Uterus (tissue), 4 donors: ENCODE measurements around the gene CAMK2N1. TPM values are rescaled to one million over a fixed set of nuclear protein-coding genes. Genes with fewer than 3 reads are reported as not detected.

Experiments
- DNase-seq, 2 donors: peaks; one replicate each; pipeline ENCODE4 v3.0.0-alpha.2; 2019 to 2020
- H3K27ac ChIP-seq, 2 donors: fragments of 200-600 bp; sonication (generic); 1 replicate in 1 of 2; 2 replicates in 1 of 2; pipeline ENCODE4 v1.5.1; 2016 to 2018
- H3K27me3 ChIP-seq, 2 donors: fragments of 200-600 bp; sonication (generic); one replicate each; pipeline ENCODE4 v1.5.1; 2018 to 2019; ENCODE audit warnings: control low read depth in 1 of 2
- H3K36me3 ChIP-seq, 2 donors: fragments of 200-600 bp; sonication (generic); one replicate each; pipeline ENCODE4 v1.5.1; 2019; ENCODE audit warnings: control low read depth in 1 of 2
- H3K4me1 ChIP-seq, 2 donors: fragments of 200-600 bp; sonication (generic); one replicate each; pipeline ENCODE4 v1.5.1; 2018 to 2019; ENCODE audit warnings: control low read depth in 1 of 2
- H3K4me3 ChIP-seq, 2 donors: fragments of 200-600 bp; sonication (generic); 1 replicate in 1 of 2; 2 replicates in 1 of 2; pipeline ENCODE4 v1.5.1; 2018 to 2019; ENCODE audit warnings: mild to moderate bottlenecking in 1 of 2
- H3K9me3 ChIP-seq, 2 donors: fragments of 200-600 bp; sonication (generic); one replicate each; pipeline ENCODE4 v1.5.1; 2019; ENCODE audit warnings: control low read depth in 1 of 2
- POLR2A ChIP-seq, 2 donors: fragments of 450-650 bp; IDR thresholded peaks; one replicate each; pipeline ENCODE4 v1.6.1; 2016; ENCODE audit warnings: antibody characterized with exemption in 2 of 2, mild to moderate bottlenecking in 1 of 2, moderate library complexity in 1 of 2
- intact Hi-C: fragments of 100-400 bp; cut with DNase I; formaldehyde crosslinking; loops from one replicate; pipeline ENCODE4 v1.15.1; 2023; ENCODE audit warnings: low total_unique reads
- total RNA-seq, 4 donors: library from RNA; depleted of rRNA in 3 of 4; stranded (reverse); fragments of >200 nt in 3 of 4; gene quantifications; one replicate each; pipeline versions ENCODE4 v1.1.0 to v1.2.4, GENCODE V29; 2014 to 2023
- TF ChIP-seq, protein P1 (sequence below), 4 experiments: fragments of 200-600 bp in 2 of 4; fragments of 450-650 bp in 2 of 4; sonication (generic) in 2 of 4; IDR thresholded peaks; one replicate each; pipeline ENCODE4 v1.5.1; 2016 to 2019; ENCODE audit warnings: antibody characterized with exemption in 4 of 4, mild to moderate bottlenecking in 2 of 4, moderate library complexity in 1 of 4
- donor health status: DM: yes; HTN: yes; CAD: no.

CAMK2N1 gene
- total RNA-seq, 4 donors from 2014 or later: 12.6 to 37.3 (median 19.4) TPM

DNA sequence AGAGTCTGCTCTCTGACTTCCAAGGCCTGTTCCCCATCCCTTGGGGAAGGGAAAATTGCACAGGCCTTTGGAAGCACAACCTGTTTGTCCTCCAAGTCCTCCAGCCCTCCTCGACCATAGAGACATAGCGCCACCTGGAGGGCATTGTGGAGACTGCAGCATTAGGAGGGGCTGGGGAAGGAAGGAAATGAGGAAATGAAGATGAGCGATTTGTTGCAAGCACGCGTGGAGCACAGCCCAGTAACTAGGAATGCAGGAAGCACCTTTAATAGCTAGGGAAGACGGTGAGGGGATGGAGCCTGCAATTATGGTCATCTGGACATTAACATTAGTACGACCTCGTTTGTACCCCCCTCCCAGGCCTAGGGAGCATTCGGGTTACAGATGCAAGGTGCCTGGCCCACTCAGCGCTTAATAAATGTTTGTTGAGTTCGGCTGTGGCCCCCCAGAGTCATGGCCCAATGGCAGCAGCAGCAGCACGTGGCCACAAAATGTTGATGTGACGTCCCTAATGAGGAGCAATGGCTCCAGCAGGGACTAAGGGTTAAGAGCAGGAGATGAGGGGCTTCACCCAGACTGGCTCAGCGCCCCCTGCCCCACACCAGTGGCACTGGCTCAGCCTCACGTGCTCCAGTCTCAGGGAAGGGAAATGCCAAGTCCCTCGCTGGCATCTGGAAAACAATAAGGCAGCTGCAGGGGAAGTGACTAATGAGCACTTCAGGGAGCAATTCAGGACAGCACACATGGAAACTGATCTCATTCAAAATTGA is 8.0 kb upstream of the CAMK2N1 start:
- no peaks in the 10 kb centered on the region for H3K36me3 ChIP-seq
- intact Hi-C loops: loop anchor here (10.0 kb wide), 3 partner anchors 119 to 579 kb away; no protein-coding TSS in a partner anchor
- H3K27me3 ChIP-seq: no peaks in the 10 kb centered on the region
- H3K9me3 ChIP-seq: no peaks in the 10 kb centered on the region
- no peak for TF ChIP-seq POLR2A (IDR thresholded peaks at IDR 0.05)
- TF ChIP-seq, protein P1, sequence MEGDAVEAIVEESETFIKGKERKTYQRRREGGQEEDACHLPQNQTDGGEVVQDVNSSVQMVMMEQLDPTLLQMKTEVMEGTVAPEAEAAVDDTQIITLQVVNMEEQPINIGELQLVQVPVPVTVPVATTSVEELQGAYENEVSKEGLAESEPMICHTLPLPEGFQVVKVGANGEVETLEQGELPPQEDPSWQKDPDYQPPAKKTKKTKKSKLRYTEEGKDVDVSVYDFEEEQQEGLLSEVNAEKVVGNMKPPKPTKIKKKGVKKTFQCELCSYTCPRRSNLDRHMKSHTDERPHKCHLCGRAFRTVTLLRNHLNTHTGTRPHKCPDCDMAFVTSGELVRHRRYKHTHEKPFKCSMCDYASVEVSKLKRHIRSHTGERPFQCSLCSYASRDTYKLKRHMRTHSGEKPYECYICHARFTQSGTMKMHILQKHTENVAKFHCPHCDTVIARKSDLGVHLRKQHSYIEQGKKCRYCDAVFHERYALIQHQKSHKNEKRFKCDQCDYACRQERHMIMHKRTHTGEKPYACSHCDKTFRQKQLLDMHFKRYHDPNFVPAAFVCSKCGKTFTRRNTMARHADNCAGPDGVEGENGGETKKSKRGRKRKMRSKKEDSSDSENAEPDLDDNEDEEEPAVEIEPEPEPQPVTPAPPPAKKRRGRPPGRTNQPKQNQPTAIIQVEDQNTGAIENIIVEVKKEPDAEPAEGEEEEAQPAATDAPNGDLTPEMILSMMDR (IDR thresholded peaks at IDR 0.05): peak; percentile 94 to 98 (median 98)
- H3K4me3 ChIP-seq: no peak overlapping the region
- DNase-seq: peak; percentile 85 to 87
- H3K27ac ChIP-seq: peak overlapping the region in 1 of 2 donors; percentile 38
- H3K4me1 ChIP-seq: no peaks in the 10 kb centered on the region

DNA sequence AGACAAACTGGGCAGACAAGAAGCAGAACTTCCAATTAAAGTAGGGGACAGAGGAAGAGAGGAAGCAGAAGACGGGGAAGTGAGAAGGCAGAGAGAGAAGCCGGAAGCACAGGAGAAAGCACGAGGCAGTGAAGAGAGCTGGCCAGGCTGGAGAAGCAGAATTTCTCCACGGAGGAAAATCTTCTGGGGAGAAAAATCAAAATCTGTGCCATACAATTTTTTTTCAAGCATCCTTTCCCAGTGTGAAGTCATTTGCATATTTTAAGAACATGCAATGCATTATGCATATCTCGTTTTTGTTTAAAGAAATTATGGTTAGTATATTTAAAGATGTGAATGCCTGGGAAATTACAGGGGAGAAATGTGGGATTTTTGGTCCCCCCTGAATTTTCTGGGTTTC is 7.3 kb upstream of the CAMK2N1 start:
- Histone ChIP-seq H3K4me3 (no peak overlapping the region), H3K9me3 (no peaks in the 10 kb centered on the region), H3K27me3 (no peaks in the 10 kb centered on the region), H3K36me3 (no peaks in the 10 kb centered on the region), H3K4me1 (no peaks in the 10 kb centered on the region), H3K27ac (no peak overlapping the region)
- intact Hi-C loops: loop anchor here (10.0 kb wide), 3 partner anchors 119 to 579 kb away; no protein-coding TSS in a partner anchor
- TF ChIP-seq POLR2A (IDR thresholded peaks at IDR 0.05): no peak
- TF ChIP-seq, protein P1 (IDR thresholded peaks at IDR 0.05): no peak
- DNase-seq: no peak

DNA sequence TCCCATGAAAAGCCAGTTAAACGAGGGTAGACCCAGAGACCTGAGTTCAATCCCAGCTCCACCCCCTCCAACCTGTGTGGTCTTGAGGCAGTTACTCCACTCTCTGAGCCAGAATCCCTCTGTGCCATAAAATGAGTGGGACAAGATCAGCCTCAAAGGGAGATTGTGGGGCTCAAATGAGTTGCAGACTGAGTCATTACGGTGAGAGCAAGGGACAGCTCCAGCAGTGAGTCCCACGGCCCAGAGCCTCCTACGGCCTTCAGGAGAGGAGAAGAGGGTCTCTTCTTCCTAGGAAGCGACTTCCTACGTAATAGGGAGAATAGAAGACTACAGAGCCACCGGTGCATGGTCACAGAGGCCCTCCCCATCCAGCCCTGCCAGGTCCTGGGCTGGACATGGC is 6.7 kb upstream of the CAMK2N1 start:
- Histone ChIP-seq H3K36me3 (no peaks in the 10 kb centered on the region), H3K4me3 (no peak overlapping the region), H3K4me1 (no peaks in the 10 kb centered on the region), H3K27me3 (no peaks in the 10 kb centered on the region), H3K9me3 (no peaks in the 10 kb centered on the region), H3K27ac (no peak overlapping the region)
- TF ChIP-seq, protein P1 (IDR thresholded peaks at IDR 0.05): no peak
- no peak for TF ChIP-seq POLR2A (IDR thresholded peaks at IDR 0.05)
- intact Hi-C loops: loop anchor here (10.0 kb wide), 3 partner anchors 118 to 578 kb away; no protein-coding TSS in a partner anchor
- no peak for DNase-seq

DNA sequence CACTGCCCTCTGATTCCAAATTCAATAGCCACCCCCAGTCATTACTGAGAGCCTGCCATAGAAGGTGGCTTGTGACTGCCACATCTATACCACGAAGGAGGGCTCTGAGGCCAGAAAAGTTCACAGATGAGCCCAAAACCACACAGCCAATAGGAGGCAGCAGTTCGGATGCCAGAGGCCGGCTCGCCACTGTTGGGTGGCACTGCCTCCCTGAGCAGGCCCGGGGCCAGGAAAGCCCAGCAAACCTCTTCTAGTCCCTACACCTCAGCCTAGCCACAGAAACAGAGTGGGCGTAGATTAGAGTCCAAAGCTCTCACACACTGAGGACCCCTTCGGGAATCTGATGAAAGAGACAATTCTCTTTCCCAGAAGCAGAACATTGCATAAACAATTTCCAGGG is 5.9 kb upstream of the CAMK2N1 start:
- intact Hi-C loops: loop anchor here (10.0 kb wide), 3 partner anchors 117 to 577 kb away; no protein-coding TSS in a partner anchor
- H3K4me1 ChIP-seq: no peaks in the 10 kb centered on the region
- H3K27ac ChIP-seq: no peak overlapping the region
- no peaks in the 10 kb centered on the region for H3K27me3 ChIP-seq
- TF ChIP-seq, protein P1 (IDR thresholded peaks at IDR 0.05): no peak
- TF ChIP-seq POLR2A (IDR thresholded peaks at IDR 0.05): no peak
- H3K4me3 ChIP-seq: no peak overlapping the region
- no peak for DNase-seq
- H3K9me3 ChIP-seq: no peaks in the 10 kb centered on the region
- H3K36me3 ChIP-seq: no peaks in the 10 kb centered on the region

DNA sequence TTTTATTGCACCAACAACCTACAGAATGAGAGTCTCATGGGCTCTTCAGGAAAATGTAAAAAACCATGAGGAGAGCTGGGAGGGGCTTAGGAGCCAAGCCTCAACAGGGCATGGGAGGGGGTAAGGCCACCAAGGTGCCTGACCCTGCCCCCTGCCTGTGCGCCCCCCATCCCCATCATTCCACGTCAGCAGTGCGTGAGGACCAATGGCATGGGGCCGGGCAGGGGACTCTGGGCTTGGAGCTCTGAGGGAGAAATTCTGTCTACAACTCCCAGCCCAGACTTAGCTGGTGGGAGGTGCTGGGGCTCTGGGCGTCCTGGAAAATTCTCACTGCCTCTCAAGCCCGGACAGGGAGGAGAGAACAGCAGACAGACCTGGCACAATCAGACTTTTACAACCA is 5.2 kb upstream of the CAMK2N1 start:
- Histone ChIP-seq H3K27me3 (no peaks in the 10 kb centered on the region), H3K4me3 (no peak overlapping the region), H3K9me3 (no peaks in the 10 kb centered on the region), H3K36me3 (no peaks in the 10 kb centered on the region), H3K27ac (no peak overlapping the region), H3K4me1 (no peaks in the 10 kb centered on the region)
- intact Hi-C loops: loop anchor here (10.0 kb wide), 3 partner anchors 116 to 576 kb away; no protein-coding TSS in a partner anchor
- no peak for DNase-seq
- TF ChIP-seq, protein P1 (IDR thresholded peaks at IDR 0.05): no peak
